Dendritic cell treated with granulocyte-macrophage colony-stimulating factor and Interleukin-4, amounts not matched to agents 40 ng/mL and 50 ng/mL, for 4 days (primary cell): ENCODE results near the gene ZCCHC7.
"Not testable (repeated sequence)": the region's sequence is repeated elsewhere in the genome, so short reads cannot be mapped to it uniquely, and the experiment has no call there.

ENCODE experiments used
- H3K27ac Mint-ChIP-seq: one replicate; pipeline ENCODE4 v1.8.0; 2022; ENCODE audit warnings: mild to moderate bottlenecking, mixed read lengths
- H3K27me3 Mint-ChIP-seq: one replicate; pipeline ENCODE4 v1.8.0; 2022; ENCODE audit warnings: mild to moderate bottlenecking, mixed read lengths
- H3K36me3 Mint-ChIP-seq: one replicate; pipeline ENCODE4 v1.8.0; 2022; ENCODE audit warnings: low read depth, mixed read lengths
- H3K4me1 Mint-ChIP-seq: one replicate; pipeline ENCODE4 v1.8.0; 2022; ENCODE audit warnings: low read depth, mixed read lengths
- H3K4me3 Mint-ChIP-seq: one replicate; pipeline ENCODE4 v1.8.0; 2022; ENCODE audit warnings: mild to moderate bottlenecking, moderate library complexity, mixed read lengths
- H3K9me3 Mint-ChIP-seq: one replicate; pipeline ENCODE4 v1.8.0; 2022; ENCODE audit warnings: mixed read lengths
- intact Hi-C: fragments of 100-400 bp; cut with micrococcal nuclease; formaldehyde crosslinking; loops from one replicate; pipeline ENCODE4 v1.15.0; 2022

ZCCHC7 gene

GRCh38 chr9:37192803-37193202 is 72.4 kb downstream of the ZCCHC7 start:
- intact Hi-C loops = no loop called here
- no peak overlapping the region for H3K4me3 Mint-ChIP-seq
- H3K4me1 Mint-ChIP-seq = peaks cover 26% of the 10 kb centered on the region
- H3K36me3 Mint-ChIP-seq = peaks cover 61% of the 10 kb centered on the region
- no peaks in the 10 kb centered on the region for H3K27me3 Mint-ChIP-seq
- H3K27ac Mint-ChIP-seq = no peak overlapping the region
- H3K9me3 Mint-ChIP-seq = no peaks in the 10 kb centered on the region

DNA sequence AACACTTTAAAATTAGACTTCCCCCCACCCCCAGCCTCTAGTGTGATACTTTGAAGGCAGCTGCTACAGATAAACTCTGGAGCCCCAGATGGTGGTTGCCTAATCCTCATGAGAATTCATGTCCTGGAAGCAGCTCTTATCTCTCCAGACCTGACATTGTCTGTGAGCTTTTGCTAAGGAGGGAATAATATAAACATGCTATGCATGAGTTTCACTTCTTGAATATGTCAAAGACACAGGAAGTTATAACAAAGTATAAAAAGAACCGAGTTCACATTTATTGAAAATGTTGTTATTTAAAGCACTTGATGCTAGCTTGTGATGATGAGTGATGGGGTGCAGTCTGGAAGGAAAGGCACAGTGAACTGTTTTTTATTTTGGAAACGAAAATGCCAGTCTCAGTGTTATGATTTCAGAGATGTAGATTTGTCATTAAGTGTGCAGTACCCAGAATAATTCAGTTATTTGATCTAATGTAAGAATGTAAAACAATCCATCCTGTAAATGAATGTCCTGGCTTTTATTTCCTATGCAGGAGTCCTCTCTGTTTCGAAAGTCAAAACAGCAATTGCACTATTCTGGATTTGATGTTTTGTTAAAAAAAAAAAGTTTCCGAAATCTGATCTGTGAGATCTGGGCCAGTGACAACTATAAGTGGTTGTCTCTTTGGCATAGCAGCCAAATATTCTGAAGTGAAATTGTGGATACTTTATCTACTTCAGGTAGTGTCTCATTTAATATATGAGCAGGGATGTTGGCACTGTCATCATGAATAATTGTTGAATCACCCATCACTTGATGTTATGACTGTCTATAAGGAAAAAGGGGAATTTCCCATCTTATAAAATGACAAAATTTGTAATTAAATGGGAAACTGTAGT is 77.0 kb downstream of the ZCCHC7 start:
- intact Hi-C loops = loop anchor here (5.0 kb wide), 2 partner anchors 45 to 70 kb away; no protein-coding TSS in a partner anchor
- no peaks in the 10 kb centered on the region for H3K27me3 Mint-ChIP-seq
- H3K27ac Mint-ChIP-seq = peak overlapping the region; percentile 49
- no peak overlapping the region for H3K4me3 Mint-ChIP-seq
- peaks cover 40% of the 10 kb centered on the region for H3K36me3 Mint-ChIP-seq
- no peaks in the 10 kb centered on the region for H3K9me3 Mint-ChIP-seq
- peaks cover 52% of the 10 kb centered on the region for H3K4me1 Mint-ChIP-seq

DNA sequence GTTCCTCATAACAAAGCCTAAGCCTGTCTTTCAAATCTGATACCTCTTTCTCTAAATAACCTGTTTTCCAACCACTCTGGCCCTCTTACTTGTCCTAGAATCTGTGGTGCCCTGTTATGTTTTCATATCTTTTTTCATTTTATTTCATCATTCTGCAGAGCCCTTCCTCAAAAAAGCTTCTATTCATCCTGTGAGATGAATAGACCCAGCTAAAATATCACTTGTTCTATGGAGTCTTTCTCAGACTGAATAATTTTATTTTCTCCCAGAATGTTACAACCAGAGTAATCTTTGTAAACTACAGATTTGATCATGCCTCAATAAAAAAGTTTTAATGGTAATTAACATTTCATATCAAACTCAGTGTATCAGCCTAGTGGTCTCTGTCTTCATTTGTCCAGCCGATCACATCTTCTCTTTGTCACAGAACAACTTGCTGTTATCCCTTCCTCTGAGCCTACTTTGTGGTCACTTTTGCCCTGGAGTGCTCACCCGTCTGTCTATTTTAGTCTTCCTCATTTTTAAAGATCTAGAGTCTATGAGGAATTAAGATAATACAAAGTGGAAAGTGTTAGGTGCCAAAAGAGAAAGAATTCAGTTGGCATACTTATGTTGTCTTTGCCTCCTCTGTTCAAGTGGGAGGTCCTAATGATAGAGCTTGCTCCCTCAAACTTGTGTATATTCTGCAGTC is 77.8 kb downstream of the ZCCHC7 start:
- intact Hi-C loops = loop anchor here (5.0 kb wide), 2 partner anchors 46 to 71 kb away; no protein-coding TSS in a partner anchor
- H3K4me3 Mint-ChIP-seq = no peak overlapping the region
- peak overlapping the region; percentile 49 for H3K27ac Mint-ChIP-seq
- H3K27me3 Mint-ChIP-seq = no peaks in the 10 kb centered on the region
- peaks cover 38% of the 10 kb centered on the region for H3K36me3 Mint-ChIP-seq
- H3K9me3 Mint-ChIP-seq = no peaks in the 10 kb centered on the region
- peaks cover 52% of the 10 kb centered on the region for H3K4me1 Mint-ChIP-seq

DNA sequence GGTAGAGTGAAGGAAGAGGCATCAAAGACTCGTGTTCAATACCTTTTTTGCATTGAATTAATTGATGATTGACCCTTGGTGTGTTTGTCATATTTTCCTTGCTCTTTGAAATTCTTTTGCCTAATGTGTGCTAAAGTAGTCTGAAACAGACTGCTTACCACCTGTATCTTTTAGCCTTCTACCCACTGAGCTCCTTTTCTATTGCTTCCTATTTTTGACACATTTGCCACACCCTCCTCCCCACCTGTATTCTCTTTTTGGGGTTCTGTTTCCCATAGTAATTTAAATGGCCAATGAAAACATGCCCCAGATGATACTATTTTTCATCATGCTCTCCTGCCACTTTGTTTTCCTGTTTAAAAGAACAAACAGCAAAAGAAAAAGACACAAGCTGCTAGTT is 78.5 kb downstream of the ZCCHC7 start:
- Mint-ChIP-seq H3K27ac (peak overlapping the region; percentile 49), H3K36me3 (peaks cover 41% of the 10 kb centered on the region), H3K4me1 (peaks cover 52% of the 10 kb centered on the region), H3K27me3 (no peaks in the 10 kb centered on the region), H3K9me3 (no peaks in the 10 kb centered on the region), H3K4me3 (no peak overlapping the region)
- intact Hi-C loops = loop anchor here (5.0 kb wide), 2 partner anchors 47 to 72 kb away; no protein-coding TSS in a partner anchor

DNA sequence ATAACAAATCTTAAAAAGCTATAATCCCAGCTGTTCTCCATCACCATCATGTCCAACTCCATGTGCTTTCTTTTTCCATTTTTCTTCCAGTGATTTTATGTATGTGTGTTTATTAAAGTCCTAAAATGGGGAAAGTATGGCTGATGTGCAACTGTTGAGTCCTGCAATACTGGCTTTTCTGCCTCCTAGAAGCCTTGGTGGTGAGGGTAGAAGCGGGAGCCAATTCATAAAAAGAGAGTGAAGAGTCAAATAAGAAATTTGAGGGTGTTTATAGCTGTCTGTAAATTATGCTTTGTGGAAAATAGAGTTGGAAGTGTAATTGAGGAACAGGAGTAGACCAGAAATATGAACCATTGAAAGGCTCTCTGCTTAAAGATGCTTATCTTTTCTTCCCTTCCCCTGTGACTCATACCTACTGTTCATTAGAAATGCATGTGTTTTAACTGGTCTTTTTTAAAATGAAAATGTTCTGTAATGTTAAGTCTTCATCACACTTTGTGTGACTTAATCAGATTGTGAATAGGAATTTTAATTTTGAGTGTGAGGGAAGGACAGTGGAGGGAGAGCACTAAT is 80.1 kb downstream of the ZCCHC7 start:
- Mint-ChIP-seq H3K27ac (peak overlapping the region; percentile 46), H3K4me3 (no peak overlapping the region), H3K27me3 (no peaks in the 10 kb centered on the region), H3K4me1 (peaks cover 46% of the 10 kb centered on the region), H3K36me3 (peaks cover 42% of the 10 kb centered on the region), H3K9me3 (no peaks in the 10 kb centered on the region)
- intact Hi-C loops = no loop called here

- peaks cover 49% of the 10 kb centered on the region for H3K36me3 Mint-ChIP-seq
- no peak overlapping the region for H3K27ac Mint-ChIP-seq
- no peaks in the 10 kb centered on the region for H3K9me3 Mint-ChIP-seq
- intact Hi-C loops = no loop called here
- H3K4me3 Mint-ChIP-seq = no peak overlapping the region
- H3K4me1 Mint-ChIP-seq = peaks cover 38% of the 10 kb centered on the region
- no peaks in the 10 kb centered on the region for H3K27me3 Mint-ChIP-seq
Observed at GRCh38 chr9:37201581-37201980, 81.2 kb downstream of the ZCCHC7 start.

GRCh38 chr9:37202091-37202490 is 81.7 kb downstream of the ZCCHC7 start:
- intact Hi-C loops = no loop called here
- no peak overlapping the region for H3K4me3 Mint-ChIP-seq
- H3K4me1 Mint-ChIP-seq = peaks cover 38% of the 10 kb centered on the region
- no peak overlapping the region for H3K27ac Mint-ChIP-seq
- no peaks in the 10 kb centered on the region for H3K27me3 Mint-ChIP-seq
- H3K36me3 Mint-ChIP-seq = peaks cover 54% of the 10 kb centered on the region
- H3K9me3 Mint-ChIP-seq = no peaks in the 10 kb centered on the region

- peaks cover 68% of the 10 kb centered on the region for H3K36me3 Mint-ChIP-seq
Observed at GRCh38 chr9:37203456-37203855, 83.1 kb downstream of the ZCCHC7 start.

DNA sequence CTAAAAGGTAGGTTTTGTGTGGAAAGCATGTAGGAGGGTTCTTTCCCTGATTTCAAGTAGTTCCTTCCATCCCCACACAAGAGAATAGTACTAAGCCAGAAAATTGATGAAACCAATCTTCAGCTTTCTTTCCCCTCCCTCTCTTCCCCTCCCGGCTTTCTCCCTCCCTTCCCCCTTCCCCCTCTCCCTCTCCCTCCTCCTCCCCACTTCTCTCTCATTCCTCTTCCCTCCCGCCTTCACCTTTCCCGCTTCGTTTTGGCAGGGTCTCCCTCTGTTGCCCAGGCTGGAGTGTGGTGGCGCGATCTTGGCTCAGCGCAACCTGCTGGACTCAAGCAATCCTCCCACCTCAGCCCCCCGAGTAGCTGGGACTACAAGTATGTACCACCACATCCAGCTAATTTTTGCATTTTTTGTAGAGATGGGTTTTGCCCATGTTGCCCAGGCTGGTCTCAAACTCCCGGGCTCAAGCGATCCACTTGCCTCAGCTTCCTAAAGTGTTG is 85.8 kb downstream of the ZCCHC7 start:
- H3K27ac Mint-ChIP-seq = no peak overlapping the region
- intact Hi-C loops = no loop called here

More at GRCh38 chr9:37203456-37203855, 83.1 kb downstream of the ZCCHC7 start:
- intact Hi-C loops, H3K27ac Mint-ChIP-seq, H3K27me3 Mint-ChIP-seq, H3K9me3 Mint-ChIP-seq, H3K4me3 Mint-ChIP-seq: not testable (repeated sequence)
- H3K4me1 Mint-ChIP-seq = peaks cover 24% of the 10 kb centered on the region

DNA sequence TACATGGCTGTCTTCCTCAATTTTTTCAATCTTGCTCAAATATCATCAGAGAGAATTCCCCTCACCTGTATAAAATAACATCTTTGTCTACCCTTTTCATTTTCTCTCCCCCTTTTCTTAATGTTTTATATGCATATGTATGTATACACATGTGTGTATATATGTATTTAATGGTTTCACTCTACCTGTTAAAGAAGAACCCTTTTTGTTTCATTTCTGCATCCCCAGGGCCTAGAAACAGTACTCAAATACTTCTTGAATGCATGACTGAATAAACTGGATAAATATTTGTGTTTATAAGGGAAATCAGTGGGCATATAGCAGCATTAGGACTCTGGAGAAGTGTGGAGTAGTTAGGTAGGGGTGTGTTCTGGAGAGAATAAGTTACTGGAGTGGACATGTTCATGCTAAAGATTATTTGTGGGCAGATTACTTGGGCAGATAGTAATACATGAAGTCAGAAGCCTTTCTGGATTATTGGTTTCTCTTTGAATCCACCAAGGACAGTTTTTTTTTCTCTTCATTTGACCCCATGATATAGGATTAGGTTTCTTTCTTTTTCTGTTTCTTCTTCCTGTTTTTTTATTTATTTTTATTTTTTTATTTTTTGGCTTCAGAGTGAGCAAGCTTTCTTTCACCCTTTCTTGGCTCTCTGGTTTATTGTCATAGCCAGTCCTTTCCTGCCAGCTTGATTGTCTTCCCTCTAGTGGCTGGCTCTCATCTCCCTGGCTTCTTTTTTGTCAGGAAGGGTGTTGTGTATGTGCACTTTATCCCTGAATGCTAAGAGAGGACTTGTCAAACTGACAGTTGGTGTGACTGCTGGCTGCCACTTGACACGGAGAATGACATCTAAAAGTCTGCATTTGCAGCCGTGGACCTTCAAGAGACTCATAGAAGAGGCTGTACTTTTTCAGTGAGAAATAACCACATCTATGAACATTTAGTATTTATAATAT is 89.3 kb downstream of the ZCCHC7 start:
- Mint-ChIP-seq H3K9me3 (no peaks in the 10 kb centered on the region), H3K36me3 (peaks cover 75% of the 10 kb centered on the region), H3K27me3 (no peaks in the 10 kb centered on the region), H3K4me3 (no peak overlapping the region), H3K4me1 (peaks cover 14% of the 10 kb centered on the region), H3K27ac (peak overlapping the region; percentile 1)
- intact Hi-C loops = no loop called here

More for the DNA sequence above, 85.8 kb downstream of the ZCCHC7 start:
- no peaks in the 10 kb centered on the region for H3K27me3 Mint-ChIP-seq
- peaks cover 77% of the 10 kb centered on the region for H3K36me3 Mint-ChIP-seq
- no peaks in the 10 kb centered on the region for H3K9me3 Mint-ChIP-seq
- no peak overlapping the region for H3K4me3 Mint-ChIP-seq
- H3K4me1 Mint-ChIP-seq = peaks cover 9% of the 10 kb centered on the region

- H3K36me3 Mint-ChIP-seq = peaks cover 65% of the 10 kb centered on the region
- H3K4me3 Mint-ChIP-seq = no peak overlapping the region
- no peak overlapping the region for H3K27ac Mint-ChIP-seq
- H3K9me3 Mint-ChIP-seq = no peaks in the 10 kb centered on the region
- no peaks in the 10 kb centered on the region for H3K27me3 Mint-ChIP-seq
- intact Hi-C loops = no loop called here
- H3K4me1 Mint-ChIP-seq = peaks cover 14% of the 10 kb centered on the region
Observed at GRCh38 chr9:37210737-37211523, 90.6 kb downstream of the ZCCHC7 start.

- Mint-ChIP-seq H3K36me3 (peaks cover 50% of the 10 kb centered on the region), H3K27me3 (no peaks in the 10 kb centered on the region), H3K4me1 (peaks cover 14% of the 10 kb centered on the region), H3K9me3 (no peaks in the 10 kb centered on the region), H3K27ac (no peak overlapping the region), H3K4me3 (no peak overlapping the region)
- intact Hi-C loops = no loop called here
Observed at GRCh38 chr9:37212435-37212834, 92.1 kb downstream of the ZCCHC7 start.
